Measurements from ENCODE around the gene RBMS1.

DNA sequence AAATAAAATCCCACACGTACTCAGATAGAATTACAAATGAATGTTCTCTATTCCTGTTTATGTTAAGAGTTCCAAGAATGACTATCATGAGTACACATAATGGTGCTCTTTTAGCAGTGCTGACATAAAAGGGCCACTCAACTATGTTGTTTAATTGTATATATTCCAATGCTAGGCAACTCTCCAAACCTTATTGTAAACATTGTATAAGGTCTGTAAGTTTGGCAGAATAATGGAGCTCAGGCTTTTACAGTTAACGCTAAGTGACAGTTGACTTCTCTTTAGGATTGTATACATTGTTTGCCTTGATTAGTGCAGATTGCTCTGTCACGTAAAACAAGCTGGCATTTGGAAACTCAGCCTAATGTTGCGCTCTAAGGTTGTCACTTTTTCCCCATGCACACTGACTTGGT, 20.8 kb downstream of the RBMS1 start:
- TF ChIP-seq EZH2 (IDR thresholded peaks at IDR 0.05; ENCODE audit: insufficient read depth, low read length) (no peak), CTCF (IDR thresholded peaks at IDR 0.05; ENCODE audit: insufficient read depth, low read depth, low read length) (no peak)
